Stimulated activated naive CD8-positive, alpha-beta T cell treated with anti-CD3 and anti-CD28 coated beads, Interleukin-15, Interleukin-2, amounts not matched to agents 100 ng/mL and 50 ng/mL, for 24 hours (primary cell): ENCODE results near the gene LTBP4.
"Not testable (repeated sequence)": the region's sequence is repeated elsewhere in the genome, so short reads cannot be mapped to it uniquely, and the experiment has no call there.

Experiments used
- H3K27ac Mint-ChIP-seq: one replicate; pipeline ENCODE4 v1.8.0; 2021; ENCODE audit warnings: mild to moderate bottlenecking, mixed read lengths
- H3K27me3 Mint-ChIP-seq: one replicate; pipeline ENCODE4 v1.8.0; 2021; ENCODE audit warnings: mixed read lengths
- H3K36me3 Mint-ChIP-seq: one replicate; pipeline ENCODE4 v1.8.0; 2021; ENCODE audit warnings: low read depth, mixed read lengths
- H3K4me1 Mint-ChIP-seq: one replicate; pipeline ENCODE4 v1.8.0; 2021; ENCODE audit warnings: low read depth, mixed read lengths
- H3K4me3 Mint-ChIP-seq: one replicate; pipeline ENCODE4 v1.8.0; 2021; ENCODE audit warnings: mild to moderate bottlenecking, mixed read lengths
- H3K9me3 Mint-ChIP-seq: one replicate; pipeline ENCODE4 v1.8.0; 2021; ENCODE audit warnings: mixed read lengths

The LTBP4 gene, protein sequence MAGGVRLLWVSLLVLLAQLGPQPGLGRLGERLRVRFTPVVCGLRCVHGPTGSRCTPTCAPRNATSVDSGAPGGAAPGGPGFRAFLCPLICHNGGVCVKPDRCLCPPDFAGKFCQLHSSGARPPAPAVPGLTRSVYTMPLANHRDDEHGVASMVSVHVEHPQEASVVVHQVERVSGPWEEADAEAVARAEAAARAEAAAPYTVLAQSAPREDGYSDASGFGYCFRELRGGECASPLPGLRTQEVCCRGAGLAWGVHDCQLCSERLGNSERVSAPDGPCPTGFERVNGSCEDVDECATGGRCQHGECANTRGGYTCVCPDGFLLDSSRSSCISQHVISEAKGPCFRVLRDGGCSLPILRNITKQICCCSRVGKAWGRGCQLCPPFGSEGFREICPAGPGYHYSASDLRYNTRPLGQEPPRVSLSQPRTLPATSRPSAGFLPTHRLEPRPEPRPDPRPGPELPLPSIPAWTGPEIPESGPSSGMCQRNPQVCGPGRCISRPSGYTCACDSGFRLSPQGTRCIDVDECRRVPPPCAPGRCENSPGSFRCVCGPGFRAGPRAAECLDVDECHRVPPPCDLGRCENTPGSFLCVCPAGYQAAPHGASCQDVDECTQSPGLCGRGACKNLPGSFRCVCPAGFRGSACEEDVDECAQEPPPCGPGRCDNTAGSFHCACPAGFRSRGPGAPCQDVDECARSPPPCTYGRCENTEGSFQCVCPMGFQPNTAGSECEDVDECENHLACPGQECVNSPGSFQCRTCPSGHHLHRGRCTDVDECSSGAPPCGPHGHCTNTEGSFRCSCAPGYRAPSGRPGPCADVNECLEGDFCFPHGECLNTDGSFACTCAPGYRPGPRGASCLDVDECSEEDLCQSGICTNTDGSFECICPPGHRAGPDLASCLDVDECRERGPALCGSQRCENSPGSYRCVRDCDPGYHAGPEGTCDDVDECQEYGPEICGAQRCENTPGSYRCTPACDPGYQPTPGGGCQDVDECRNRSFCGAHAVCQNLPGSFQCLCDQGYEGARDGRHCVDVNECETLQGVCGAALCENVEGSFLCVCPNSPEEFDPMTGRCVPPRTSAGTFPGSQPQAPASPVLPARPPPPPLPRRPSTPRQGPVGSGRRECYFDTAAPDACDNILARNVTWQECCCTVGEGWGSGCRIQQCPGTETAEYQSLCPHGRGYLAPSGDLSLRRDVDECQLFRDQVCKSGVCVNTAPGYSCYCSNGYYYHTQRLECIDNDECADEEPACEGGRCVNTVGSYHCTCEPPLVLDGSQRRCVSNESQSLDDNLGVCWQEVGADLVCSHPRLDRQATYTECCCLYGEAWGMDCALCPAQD (N-terminal part only)

DNA sequence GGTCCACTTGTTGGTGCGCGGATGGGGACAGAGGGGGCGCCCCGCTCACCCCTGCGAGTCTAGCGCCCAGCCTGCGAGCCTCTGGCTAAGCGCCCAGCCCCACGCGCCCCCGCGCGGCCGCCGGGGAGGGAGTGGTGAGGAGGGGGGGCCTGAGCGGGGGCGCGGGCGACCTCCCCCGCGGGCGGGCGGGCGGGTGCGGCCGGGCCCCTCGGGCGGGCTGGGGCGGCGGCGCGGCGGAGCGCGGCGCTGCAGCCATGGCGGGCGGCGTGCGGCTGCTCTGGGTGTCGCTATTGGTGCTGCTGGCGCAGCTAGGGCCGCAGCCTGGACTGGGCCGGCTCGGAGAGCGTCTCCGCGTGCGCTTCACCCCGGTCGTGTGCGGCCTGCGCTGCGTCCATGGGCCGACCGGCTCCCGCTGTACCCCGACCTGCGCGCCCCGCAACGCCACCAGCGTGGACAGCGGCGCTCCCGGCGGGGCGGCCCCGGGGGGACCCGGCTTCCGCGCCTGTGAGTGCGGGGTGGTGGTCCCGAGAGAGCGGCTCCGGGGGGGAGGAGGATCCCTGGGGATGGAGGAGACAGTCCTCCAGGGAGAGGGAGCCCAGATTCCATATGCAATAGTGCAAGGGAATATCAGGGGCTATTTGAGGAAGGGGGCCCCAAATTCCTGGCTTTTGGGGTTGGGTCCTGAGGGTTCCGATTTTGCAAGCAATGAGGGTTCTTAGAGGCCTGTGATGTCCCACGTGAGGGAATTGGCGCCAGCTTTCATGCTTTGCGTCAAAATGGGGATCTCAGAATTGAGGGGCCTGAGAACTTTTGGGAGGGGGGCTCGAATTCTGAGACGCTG is at the start of gene LTBP4:
Gene LTBP4 (plus strand): TSS at position 236 of the 841 bp plus-strand sequence. CDS start 19 bp downstream, at position 255.
- no peaks in the 10 kb centered on the region for H3K36me3 Mint-ChIP-seq
- H3K4me1 Mint-ChIP-seq, result peaks cover 74% of the 10 kb centered on the region
- H3K4me3 Mint-ChIP-seq, result peak within 1 kb of the TSS; percentile 63
- no peak within 1 kb of the TSS for H3K27ac Mint-ChIP-seq
- H3K27me3 Mint-ChIP-seq, result peaks cover 35% of the 10 kb centered on the region
- no peaks in the 10 kb centered on the region for H3K9me3 Mint-ChIP-seq

DNA sequence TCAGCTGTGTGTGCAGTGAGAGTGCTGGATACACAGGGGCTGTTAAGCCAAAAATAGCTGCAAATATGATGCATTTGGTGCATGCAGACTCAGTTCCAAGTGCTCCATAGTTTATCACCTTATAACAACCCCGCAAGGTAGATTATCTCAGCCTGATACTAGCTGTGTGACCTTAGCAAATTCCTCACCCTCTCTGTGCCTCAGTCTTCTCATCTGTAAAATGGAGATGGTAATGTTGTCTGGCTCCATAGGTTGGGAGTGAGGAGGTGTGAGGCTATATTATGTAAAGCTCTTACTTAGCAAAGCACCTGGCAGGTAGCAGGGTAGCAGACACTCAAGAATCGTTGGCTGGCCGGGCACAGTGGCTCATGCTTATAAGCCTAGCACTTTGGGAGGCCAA is 48.3 kb upstream of the LTBP4 start:
- no peaks in the 10 kb centered on the region for H3K36me3 Mint-ChIP-seq
- peaks cover 51% of the 10 kb centered on the region for H3K27me3 Mint-ChIP-seq
- no peak overlapping the region for H3K4me3 Mint-ChIP-seq
- H3K4me1 Mint-ChIP-seq, result peaks cover 11% of the 10 kb centered on the region
- H3K9me3 Mint-ChIP-seq, result no peaks in the 10 kb centered on the region
- no peak overlapping the region for H3K27ac Mint-ChIP-seq

DNA sequence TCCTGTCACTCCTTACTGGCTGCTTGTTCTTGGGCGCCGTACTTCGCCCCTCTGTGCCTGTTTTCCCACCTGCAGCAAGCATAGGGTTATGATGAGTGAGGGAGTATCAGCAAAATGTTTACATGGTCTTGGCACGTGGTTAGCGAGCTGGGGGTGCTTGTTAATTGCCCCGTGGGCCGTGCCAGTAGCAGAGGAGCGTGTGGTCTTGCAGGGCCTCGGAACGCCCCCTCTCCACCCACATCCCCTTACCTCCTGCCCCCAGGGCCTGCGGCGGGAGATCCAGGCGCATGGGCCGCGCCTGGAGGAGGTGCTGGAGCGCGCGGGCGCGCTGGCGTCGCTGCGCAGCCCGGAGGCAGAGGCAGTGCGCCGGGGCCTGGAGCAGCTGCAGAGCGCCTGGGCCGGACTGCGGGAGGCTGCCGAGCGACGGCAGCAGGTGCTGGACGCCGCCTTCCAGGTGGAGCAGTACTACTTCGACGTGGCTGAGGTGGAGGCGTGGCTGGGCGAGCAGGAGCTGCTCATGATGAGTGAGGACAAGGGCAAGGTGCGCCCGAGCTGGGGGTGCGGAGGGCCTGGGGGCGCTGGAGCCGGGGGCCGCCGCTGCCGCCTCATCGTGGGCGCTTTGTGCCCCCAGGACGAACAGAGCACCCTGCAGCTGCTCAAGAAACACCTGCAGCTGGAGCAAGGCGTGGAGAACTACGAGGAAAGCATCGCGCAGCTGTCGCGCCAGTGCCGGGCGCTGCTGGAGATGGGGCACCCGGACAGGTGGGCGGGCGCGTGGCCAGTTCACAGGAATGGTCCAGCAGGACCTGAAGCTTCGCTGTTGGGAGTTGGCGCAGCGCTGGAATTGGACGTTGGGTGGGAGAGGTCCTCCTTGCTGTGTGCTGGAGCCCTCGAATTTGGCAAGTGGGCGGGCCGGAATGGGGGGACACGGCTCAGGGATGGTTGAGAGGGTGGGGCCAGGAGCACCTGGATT is 47.0 kb upstream of the LTBP4 start:
- Mint-ChIP-seq H3K9me3 (no peaks in the 10 kb centered on the region), H3K27ac (no peak overlapping the region), H3K4me1 (peaks cover 7% of the 10 kb centered on the region), H3K36me3 (no peaks in the 10 kb centered on the region), H3K27me3 (peaks cover 45% of the 10 kb centered on the region), H3K4me3 (no peak overlapping the region)

DNA sequence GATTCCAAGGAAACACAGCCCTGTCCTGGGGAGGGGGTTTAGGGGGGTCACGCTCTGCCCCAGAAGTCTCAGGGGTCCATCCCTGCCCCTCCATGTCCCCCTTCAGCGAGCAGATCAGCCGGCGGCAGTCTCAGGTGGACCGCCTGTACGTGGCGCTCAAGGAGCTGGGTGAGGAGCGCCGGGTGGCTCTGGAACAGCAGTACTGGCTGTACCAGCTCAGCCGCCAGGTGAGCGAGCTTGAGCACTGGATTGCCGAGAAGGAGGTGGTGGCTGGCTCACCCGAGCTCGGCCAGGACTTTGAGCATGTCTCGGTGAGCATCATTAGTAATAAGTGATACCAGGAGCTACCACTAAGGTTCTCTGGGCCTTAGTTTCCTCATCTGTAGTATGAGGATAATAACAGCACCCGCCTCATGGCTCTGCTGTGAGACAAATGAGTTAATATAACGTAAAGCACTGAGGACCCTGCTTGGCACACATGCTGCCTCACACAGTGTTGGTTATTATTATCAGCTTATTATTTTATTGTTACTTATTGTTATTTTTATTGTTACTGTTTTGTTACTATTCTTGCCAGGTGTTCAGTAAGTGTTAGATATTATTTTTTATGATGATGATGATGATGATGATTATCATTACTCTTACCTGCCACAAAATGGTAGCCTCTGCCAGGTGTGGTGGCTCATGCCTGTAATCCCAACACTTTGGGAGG is 45.0 kb upstream of the LTBP4 start:
- Mint-ChIP-seq H3K27me3 (peaks cover 42% of the 10 kb centered on the region), H3K27ac (no peak overlapping the region), H3K4me1 (peaks cover 5% of the 10 kb centered on the region), H3K9me3 (no peaks in the 10 kb centered on the region), H3K4me3 (no peak overlapping the region), H3K36me3 (no peaks in the 10 kb centered on the region)

DNA sequence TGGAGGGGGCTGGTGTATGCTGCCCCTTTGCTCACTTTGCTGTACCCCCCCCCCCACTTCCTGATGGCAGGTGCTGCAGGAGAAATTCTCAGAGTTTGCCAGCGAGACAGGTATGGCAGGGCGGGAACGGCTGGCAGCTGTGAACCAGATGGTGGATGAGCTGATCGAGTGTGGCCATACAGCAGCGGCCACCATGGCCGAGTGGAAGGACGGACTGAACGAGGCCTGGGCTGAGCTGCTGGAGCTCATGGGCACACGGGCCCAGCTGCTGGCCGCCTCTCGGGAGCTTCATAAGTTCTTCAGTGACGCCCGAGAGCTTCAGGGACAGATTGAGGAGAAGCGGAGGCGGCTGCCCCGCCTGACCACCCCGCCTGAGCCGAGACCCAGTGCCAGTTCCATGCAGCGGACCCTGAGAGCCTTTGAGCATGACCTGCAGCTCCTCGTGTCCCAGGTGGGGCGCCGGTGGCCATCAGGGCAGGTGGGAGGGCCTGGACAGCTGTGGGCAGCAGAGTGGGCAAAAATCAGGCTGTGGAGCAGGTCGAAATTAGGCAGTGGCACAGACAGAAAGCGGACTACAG is 44.1 kb upstream of the LTBP4 start:
- Mint-ChIP-seq H3K4me3 (no peak overlapping the region), H3K27me3 (peaks cover 42% of the 10 kb centered on the region), H3K36me3 (no peaks in the 10 kb centered on the region), H3K9me3 (no peaks in the 10 kb centered on the region), H3K27ac (no peak overlapping the region), H3K4me1 (peaks cover 9% of the 10 kb centered on the region)

DNA sequence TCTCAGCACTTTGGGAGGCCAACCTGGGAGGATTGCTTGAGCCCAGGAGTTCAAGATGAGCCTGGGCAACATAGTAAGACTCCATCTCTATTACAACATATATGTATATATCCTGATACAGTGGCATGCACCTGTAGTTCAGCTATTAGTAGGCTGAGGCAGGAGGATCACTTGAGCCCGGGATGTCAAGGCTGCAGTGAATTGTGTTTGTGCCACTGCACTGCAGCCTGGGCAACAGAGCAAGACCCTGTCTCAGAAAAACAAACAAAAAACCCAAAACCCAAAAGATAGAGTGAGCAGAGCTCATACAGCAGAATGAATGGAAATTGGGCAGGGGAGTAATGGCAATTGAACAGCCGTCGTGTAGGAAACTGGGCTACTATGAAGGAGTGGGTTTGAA is 41.8 kb upstream of the LTBP4 start:
- H3K4me1 Mint-ChIP-seq, result peaks cover 9% of the 10 kb centered on the region
- peaks cover 27% of the 10 kb centered on the region for H3K27me3 Mint-ChIP-seq
- H3K36me3 Mint-ChIP-seq, result no peaks in the 10 kb centered on the region
- no peak overlapping the region for H3K27ac Mint-ChIP-seq
- H3K4me3 Mint-ChIP-seq, result no peak overlapping the region
- H3K9me3 Mint-ChIP-seq, result no peaks in the 10 kb centered on the region

DNA sequence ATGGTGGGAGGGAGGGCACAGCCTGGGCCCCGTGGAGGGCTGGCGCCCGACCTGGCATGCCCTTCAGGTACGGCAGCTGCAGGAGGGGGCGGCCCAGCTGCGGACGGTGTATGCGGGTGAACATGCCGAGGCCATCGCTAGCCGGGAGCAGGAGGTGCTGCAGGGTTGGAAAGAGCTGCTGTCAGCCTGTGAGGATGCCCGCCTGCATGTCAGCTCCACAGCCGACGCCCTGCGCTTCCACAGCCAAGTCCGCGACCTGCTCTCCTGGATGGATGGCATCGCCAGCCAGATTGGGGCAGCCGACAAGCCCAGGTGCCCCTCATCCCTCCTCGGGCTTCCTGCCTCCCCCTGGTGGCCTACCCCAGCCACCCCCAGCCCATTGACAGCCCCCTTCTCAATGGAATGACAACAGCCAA is 41.1 kb upstream of the LTBP4 start:
- no peak overlapping the region for H3K27ac Mint-ChIP-seq
- peaks cover 9% of the 10 kb centered on the region for H3K4me1 Mint-ChIP-seq
- no peaks in the 10 kb centered on the region for H3K36me3 Mint-ChIP-seq
- no peak overlapping the region for H3K4me3 Mint-ChIP-seq
- no peaks in the 10 kb centered on the region for H3K9me3 Mint-ChIP-seq
- peaks cover 26% of the 10 kb centered on the region for H3K27me3 Mint-ChIP-seq

DNA sequence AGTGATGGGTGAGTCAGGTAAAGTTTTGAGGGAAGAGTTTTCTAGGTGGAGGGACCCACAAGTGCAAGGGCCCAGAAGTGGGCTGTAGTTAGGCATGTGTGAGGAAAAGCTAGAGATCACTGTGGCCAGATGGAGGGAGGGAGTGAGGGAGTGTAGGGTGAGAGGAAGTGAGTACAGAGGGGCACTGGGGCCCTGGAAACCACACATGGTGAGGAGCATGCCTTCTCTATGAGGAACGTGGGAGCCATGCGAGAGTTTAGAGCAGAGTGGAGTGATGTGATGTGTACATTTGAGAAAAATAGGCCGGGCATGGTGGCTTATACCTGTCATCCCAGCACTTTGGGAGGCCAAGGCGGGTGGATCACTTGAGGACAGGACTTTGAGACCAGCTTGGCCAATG is 39.2 kb upstream of the LTBP4 start:
- Mint-ChIP-seq H3K36me3 (no peaks in the 10 kb centered on the region), H3K27me3 (peaks cover 41% of the 10 kb centered on the region), H3K4me3 (no peak overlapping the region), H3K27ac (no peak overlapping the region), H3K9me3 (no peaks in the 10 kb centered on the region), H3K4me1 (peaks cover 9% of the 10 kb centered on the region)

DNA sequence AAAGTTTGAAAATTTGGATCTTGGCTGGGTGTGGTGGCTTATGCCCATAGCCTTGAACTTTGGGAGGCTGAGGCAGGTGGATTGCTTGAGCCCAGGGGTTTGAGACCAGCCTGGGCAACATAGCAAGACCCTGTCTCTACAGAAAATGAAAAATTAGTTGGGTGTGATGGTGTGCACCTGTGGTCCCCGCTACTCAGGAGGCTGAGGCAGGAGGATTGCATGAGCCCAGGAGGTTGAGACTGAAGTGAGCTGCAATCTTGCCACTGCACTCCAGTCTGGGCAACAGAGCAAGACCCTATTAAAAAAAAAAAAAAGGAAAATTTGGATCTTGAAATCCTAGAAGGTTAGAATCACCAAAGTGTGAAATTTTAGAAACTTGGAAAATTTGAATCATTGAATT is 36.6 kb upstream of the LTBP4 start:
- not testable (repeated sequence) for H3K36me3 Mint-ChIP-seq, H3K9me3 Mint-ChIP-seq, H3K27ac Mint-ChIP-seq, H3K4me3 Mint-ChIP-seq, H3K4me1 Mint-ChIP-seq
- peaks cover 54% of the 10 kb centered on the region for H3K27me3 Mint-ChIP-seq

DNA sequence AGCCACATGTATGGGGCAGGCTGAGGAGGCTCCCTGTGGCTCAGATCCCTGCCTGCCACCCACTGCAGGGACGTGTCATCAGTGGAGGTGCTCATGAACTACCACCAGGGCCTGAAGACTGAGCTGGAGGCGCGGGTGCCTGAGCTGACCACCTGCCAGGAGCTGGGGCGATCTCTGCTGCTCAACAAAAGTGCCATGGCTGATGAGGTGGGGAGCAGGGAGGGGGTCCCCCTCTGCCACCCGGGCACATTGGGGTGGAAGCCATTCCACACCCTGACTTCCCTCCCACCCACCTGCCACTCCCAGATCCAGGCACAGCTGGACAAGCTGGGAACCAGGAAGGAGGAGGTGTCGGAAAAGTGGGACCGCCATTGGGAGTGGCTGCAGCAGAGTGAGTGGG is 35.8 kb upstream of the LTBP4 start:
- H3K27ac Mint-ChIP-seq, result no peak overlapping the region
- H3K4me3 Mint-ChIP-seq, result no peak overlapping the region
- H3K36me3 Mint-ChIP-seq, result no peaks in the 10 kb centered on the region
- no peaks in the 10 kb centered on the region for H3K9me3 Mint-ChIP-seq
- peaks cover 54% of the 10 kb centered on the region for H3K27me3 Mint-ChIP-seq
- H3K4me1 Mint-ChIP-seq, result peaks cover 12% of the 10 kb centered on the region

DNA sequence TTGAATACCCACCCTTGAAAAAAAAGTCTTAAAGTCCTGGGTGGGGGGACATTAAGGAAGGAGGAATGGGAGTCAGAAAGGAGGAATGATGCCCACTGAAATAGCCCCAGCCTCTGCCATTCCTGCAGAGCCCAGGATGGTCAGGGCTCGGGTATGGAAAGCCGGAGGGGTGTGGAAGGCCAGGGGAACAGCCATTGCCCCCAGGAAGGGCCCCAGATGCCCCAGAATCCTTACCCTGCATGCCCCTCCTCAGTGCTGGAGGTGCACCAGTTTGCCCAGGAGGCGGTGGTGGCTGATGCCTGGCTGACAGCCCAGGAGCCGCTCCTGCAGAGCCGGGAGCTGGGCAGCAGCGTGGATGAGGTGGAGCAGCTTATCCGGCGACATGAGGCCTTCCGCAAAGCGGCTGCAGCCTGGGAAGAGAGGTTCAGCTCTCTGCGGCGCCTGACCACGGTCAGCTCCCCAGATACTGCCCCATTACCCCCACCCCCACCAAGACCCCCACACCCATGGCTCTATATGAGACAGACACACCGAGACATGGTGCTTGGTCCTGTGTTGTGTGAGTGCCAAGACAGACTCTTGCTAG is 35.2 kb upstream of the LTBP4 start:
- Mint-ChIP-seq H3K27ac (no peak overlapping the region), H3K9me3 (no peaks in the 10 kb centered on the region), H3K36me3 (no peaks in the 10 kb centered on the region), H3K4me1 (peaks cover 17% of the 10 kb centered on the region), H3K27me3 (peaks cover 52% of the 10 kb centered on the region), H3K4me3 (no peak overlapping the region)

DNA sequence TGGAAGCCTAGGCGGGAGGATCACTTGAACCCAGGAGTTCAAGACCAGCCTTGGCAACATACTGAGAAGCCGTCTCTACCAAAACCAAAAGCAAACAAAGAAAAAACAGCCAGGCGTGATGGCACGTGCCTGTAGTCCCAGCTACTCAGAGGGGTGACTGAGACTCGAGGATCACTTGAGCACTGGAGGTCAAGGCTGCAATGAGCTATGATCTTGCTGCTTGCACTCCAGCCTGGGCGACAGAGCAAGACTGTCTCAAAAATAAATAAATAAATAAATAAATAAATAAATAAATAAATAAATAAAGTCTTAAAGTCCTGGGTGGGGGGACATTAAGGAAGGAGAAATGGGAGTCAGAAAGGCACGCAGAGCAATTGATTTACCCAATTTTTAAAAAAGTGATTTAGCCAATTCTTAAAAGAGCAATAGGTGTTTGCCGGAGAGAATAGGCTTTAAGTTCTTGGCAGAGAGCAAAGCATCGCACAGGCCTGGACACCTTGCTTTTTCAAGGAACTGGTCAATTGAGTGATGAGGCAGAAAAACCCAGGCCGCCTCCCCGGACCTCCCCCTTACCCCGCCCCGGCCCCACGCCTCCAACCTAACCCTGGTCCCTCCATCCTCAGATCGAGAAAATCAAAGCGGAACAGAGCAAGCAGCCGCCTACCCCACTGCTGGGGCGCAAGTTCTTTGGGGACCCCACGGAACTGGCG is 34.0 kb upstream of the LTBP4 start:
- H3K36me3 Mint-ChIP-seq, result no peaks in the 10 kb centered on the region
- H3K27me3 Mint-ChIP-seq, result peaks cover 47% of the 10 kb centered on the region
- H3K9me3 Mint-ChIP-seq, result no peaks in the 10 kb centered on the region
- H3K27ac Mint-ChIP-seq, result no peak overlapping the region
- H3K4me3 Mint-ChIP-seq, result peak overlapping the region; percentile 20
- peaks cover 14% of the 10 kb centered on the region for H3K4me1 Mint-ChIP-seq
